T-helper 1 cell treated with Interleukin-12 subunit alpha and Interleukin-12 subunit beta and Interleukin-4 antibody, amounts not matched to agents 30 ng/mL and 1 ng/mL, for 36 hours (primary cell): ENCODE results near the gene LRCH1. TPM values are rescaled to one million over a fixed set of nuclear protein-coding genes. Genes with fewer than 3 reads are reported as not detected.

ENCODE experiments used
- intact Hi-C: fragments of 100-400 bp; cut with micrococcal nuclease; formaldehyde crosslinking; loops from one replicate; pipeline ENCODE4 v1.15.1; 2024
- total RNA-seq: library from RNA; stranded (reverse); gene quantifications from 2 replicates; pipeline ENCODE4 v1.2.3, GENCODE V29; 2022

Gene LRCH1
- total RNA-seq, 1 donor from 2014 or later, result 23.7 TPM

DNA sequence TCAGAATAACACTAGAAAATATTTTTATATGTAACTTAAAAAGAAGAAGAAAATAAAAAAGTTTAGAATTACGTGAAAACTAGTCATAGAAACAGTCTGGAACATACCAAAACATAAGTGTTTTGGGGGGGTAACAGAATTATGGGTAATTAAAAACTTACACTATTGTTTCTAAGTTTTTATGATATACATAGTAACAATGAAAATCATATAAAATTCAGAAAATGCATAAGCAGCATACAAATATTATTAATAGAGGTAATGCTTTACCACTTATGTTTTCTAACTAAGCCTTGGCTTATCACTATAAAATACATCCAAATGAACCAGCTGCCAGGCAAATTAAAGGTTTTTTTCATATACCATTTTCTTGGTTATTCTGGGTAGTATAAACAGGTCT, 229.1 kb downstream of the LRCH1 start:
- intact Hi-C loops, result no loop called here

DNA sequence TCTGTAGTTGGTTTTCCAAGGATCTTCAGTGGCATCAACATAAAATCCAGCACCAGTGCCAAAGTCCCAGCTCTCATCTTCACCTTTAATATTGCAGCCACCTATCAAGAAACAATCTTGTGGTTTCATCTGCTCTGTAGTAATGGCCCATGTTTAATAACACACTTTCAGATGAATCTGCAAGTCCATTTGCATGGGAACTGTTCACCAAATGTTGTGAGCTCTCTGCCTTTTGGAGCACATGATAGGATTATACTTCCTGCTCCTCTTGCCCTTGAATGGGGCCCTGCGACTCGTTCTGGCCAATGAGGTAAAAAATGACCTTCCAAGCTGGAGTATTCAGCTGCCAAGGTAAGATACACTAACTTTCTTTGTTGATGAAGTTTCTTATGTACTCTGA, 229.7 kb downstream of the LRCH1 start:
- intact Hi-C loops, result no loop called here

DNA sequence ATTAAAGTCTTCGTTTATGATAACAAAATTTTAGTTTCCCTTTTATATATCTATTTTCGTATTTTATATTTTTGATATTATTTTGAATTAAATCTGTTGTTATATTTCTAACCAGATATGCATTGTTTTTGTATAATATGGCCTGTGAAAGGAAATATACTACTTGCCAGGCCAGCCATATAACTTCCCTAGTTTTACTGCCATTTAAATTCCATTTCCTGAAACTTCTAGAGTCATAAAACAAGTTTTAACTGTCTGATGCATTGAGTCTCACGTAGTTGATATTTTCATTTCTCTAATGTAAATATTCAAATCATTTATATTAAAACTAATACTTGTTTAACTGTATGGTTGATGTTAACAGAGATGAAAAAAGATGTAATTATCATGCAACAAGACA, 230.5 kb downstream of the LRCH1 start:
- intact Hi-C loops, result no loop called here

DNA sequence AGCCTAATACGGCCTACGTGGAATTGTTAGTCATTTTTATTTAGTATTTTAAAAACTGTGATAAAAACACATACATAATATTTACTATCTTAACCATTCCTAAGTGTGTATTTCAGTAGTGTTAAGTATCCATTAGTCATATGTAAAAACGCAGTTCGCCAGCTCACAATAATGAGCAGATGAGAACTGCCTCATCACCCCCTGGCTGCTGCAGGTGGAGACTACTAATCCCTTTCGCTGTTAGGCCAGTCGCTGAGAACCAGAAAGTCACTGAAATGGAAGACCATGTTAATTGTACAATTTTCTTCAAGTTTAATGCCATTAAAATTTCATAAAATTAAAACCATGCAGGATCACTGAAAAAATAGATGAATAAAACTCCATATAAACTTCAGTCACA, 242.4 kb downstream of the LRCH1 start:
- intact Hi-C loops, result loop anchor here (5.0 to 10.0 kb wide), 6 partner anchors 113 to 1737 kb away; partner anchors contain the start of genes RCBTB2, SUCLA2 and TPT1

DNA sequence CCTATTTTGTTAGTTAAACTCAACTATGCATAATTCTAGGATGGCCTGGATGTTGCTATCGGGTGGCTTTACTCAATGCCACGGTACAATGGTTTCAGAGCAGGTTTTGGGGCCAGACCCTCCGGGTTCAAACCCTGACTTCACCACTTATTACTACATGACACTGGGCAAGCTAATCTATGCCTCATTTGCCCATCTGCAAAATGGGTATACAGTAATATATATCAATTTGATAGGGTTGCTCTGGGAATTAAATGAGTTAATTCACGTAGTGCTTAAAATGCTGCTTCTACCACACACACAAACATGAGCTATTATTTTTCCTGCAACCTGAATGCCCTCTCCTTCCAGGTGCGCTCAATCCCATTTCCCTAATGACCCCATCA, 243.2 kb downstream of the LRCH1 start:
- intact Hi-C loops, result loop anchor here (1.0 to 10.0 kb wide), 10 partner anchors 99 to 1736 kb away; partner anchors contain the start of genes NUDT15, RCBTB2, SUCLA2 and TPT1

DNA sequence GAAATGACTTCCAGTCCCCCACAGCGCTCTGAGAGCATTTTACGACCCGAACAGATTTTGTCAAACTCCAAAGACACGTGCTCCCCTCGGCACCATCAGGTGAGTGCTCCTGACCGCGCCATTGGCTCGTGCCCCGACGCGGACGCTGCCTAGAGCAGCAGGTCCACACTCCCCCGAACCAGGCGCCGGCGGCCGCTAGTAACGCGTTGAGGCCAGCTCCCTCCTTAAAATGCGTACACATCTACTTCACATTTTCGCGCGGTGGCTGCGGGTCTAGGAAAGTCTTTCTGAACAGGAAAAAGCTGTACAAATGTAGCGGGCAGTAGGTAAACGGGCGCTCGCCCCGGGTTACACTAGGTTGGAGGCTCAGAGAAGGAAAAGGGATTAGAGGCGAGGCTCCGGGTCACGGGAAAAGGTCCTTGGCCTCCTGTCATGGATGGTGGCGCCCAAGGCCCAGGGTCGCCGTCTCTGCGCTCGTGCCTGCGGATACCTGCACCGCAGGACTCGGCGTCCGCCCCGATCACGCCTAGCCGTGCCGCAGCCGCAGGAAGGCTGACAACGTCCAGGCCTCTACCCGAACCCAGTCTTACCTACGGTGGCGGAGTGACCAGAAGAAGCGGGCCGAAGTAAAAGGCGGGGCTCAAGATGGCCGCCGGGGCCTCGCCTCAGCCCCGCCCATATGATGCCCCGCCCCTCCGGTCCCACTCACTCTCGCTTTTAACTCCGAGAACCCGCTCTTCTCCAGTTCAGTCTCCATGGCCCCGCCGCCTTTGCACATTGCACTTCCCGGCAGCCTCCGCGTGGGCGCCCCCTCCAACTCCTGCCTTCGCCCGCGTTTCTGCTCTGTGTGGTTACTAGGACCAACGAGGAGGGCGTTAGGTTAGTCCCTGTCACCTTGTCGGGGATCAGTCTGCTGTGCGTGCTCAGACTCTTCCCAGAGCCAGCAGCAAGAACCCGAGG, 243.8 kb downstream of the LRCH1 start, which contains the start of gene ESD:
ESD (minus strand) TSS at position 647 of the 960 bp plus-strand sequence. CDS start 5,748 bp downstream, outside the sequence.
- intact Hi-C loops, result loop anchor here (1.0 to 10.0 kb wide), 13 partner anchors 44 to 1736 kb away; partner anchors contain the start of genes NUDT15, RCBTB2, SUCLA2 and TPT1

DNA sequence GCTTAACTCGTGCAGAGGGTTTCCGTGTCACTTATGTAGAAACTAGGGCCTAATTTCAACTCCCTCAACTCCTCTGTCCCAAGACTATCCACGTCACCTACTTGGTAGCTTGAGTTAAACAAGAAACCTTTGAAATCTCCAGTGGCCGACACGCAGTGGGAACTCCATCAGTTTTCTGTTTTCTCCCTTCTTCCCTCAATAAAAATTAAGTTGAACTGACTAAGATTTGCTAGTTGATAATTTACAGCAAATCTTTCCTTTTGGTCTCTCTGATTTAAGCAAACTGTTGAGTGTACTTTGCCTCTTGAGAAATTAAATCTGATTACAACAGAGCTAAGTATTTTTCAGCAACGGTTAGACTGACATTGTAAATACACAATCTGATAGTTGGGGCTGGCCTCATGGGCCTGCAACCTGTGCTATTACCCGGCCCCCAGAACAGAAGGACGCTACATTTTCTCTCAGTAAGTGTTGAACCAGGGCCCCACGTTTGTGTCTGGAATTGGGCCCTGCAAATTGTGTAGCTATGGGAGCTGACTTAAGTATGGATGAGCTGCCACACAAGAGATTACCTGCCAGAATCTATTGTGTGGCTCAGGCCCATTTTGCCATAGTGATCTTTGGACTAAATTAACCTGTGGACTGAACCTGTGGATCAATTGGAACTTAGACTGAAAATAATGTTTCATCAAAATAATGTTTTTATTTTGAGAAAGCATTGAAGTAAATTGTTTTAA, 244.7 kb downstream of the LRCH1 start:
- intact Hi-C loops, result loop anchor here (1.0 to 10.0 kb wide), 12 partner anchors 45 to 1735 kb away; partner anchors contain the start of genes RCBTB2, SUCLA2, TPT1 and ZC3H13

DNA sequence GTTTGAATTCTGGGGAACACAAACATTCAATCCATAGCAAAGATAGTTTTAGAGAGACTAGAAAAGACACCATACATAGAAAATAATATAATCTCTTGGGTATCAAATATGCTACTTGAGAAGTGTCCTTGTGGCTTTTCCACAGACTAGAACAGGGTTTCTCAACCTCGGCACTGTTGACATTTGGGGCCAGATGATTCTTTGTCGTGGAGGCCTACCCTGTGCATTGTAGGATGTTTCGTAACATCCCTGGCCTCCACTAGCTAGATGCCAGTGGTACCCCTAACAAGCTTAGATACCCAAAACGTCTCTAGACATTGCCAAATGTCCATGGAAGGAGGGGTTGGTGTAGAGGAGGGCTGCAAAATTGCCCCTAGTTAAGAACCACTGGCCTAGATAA, 246.2 kb downstream of the LRCH1 start:
- intact Hi-C loops, result loop anchor here (5.0 to 10.0 kb wide), 6 partner anchors 117 to 1733 kb away; partner anchors contain the start of genes RCBTB2, SUCLA2 and TPT1

DNA sequence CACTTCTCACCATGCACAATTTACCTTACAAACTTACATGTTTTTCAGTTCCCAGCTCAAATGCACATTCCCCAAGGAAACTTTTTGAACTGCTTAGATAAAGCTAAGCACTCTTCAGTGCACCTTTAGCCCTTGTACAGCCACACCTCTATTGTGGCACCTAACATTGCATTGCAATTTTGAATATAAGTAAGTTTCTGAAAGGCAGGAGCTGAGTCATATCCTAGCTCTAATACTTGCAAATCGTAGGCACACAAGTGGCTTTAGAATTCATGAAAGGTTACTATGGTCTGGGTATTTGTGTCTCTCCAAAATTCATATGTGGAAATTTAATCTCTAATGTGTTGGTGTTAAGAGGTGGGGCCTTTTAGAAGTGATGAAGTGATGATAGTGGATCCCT, 248.9 kb downstream of the LRCH1 start:
- intact Hi-C loops, result no loop called here

Other genes with a start within 250 kb of the LRCH1 start
- 2.3 and 3.1 TPM in 2 replicates for gene RUBCNL, start 165.9 kb upstream of the LRCH1 start, total RNA-seq
- 71.5 and 72.6 TPM in 2 replicates for gene ESD, start 244.0 kb downstream of the LRCH1 start, total RNA-seq